Measurements from ENCODE around the gene MYDGF. TPM values are rescaled to one million over a fixed set of nuclear protein-coding genes. Genes with fewer than 3 reads are reported as not detected.
A peak's percentile ranks its signal among the peaks of the same experiment; 100 is the strongest.

The MYDGF gene
- total and polyA plus RNA-seq, 9 of the 15 experiments (the other 6 are each of a cell fraction or from before 2014, with no cell fraction given): 4.2 to 141 (median 82.1) TPM

GRCh38 chr19:4638828-4639530, 31.2 kb downstream of the MYDGF start, which contains the start of gene TNFAIP8L1 (continued):
- TF ChIP-seq CREM (IDR thresholded peaks at IDR 0.05; ENCODE audit: low read depth) (peak; percentile 80), EP300 (IDR thresholded peaks at IDR 0.05; ENCODE audit: low read length) (peak; percentile 63; the same call in 1 of the 2 replicates), POLR2A (conservative IDR thresholded peaks at IDR 0.05) (no peak; the same call in 1 of the 2 replicates), SOX6 (IDR thresholded peaks at IDR 0.05) (peak; percentile 40; the same call in 1 of the 2 replicates), ZNF174 (CRISPR knock-in tag; IDR thresholded peaks at IDR 0.05) (no peak), GTF2E2 (tag; IDR thresholded peaks at IDR 0.05) (no peak), SREBF1 (IDR thresholded peaks at IDR 0.05; ENCODE audit: borderline replicate concordance, low read depth, low read length) (no peak), STAT5B (CRISPR knock-in tag; IDR thresholded peaks at IDR 0.05) (no peak), TEAD2 (tag; IDR thresholded peaks at IDR 0.05) (no peak), ZNF354B (CRISPR knock-in tag; IDR thresholded peaks at IDR 0.05) (no peak), SAFB (IDR thresholded peaks at IDR 0.05; ENCODE audit: borderline replicate concordance, low read depth, low read length) (no peak), EP400 (IDR thresholded peaks at IDR 0.05) (peak; percentile 87), BRF2 (IDR thresholded peaks at IDR 0.05; ENCODE audit: borderline replicate concordance, insufficient read depth, insufficient read length) (no peak), ZNF408 (CRISPR knock-in tag; IDR thresholded peaks at IDR 0.05; ENCODE audit: low read depth) (no peak), HNRNPL (IDR thresholded peaks at IDR 0.05; ENCODE audit: low read depth, low read length) (no peak), ZBTB11 (CRISPR knock-in tag; IDR thresholded peaks at IDR 0.05) (peak in 2 of 3 experiments; percentile 38 to 92; a peak in 3 of 6 replicates), CBX2 (IDR thresholded peaks at IDR 0.05; ENCODE audit: insufficient read depth, low read length, poor library complexity, severe bottlenecking) (no peak), ZNF785 (CRISPR knock-in tag; IDR thresholded peaks at IDR 0.05) (no peak), KLF13 (tag; IDR thresholded peaks at IDR 0.05; ENCODE audit: borderline replicate concordance, low read depth) (no peak), E2F5 (CRISPR knock-in tag; IDR thresholded peaks at IDR 0.05) (no peak), STAT6 (CRISPR knock-in tag; IDR thresholded peaks at IDR 0.05) (no peak)

Measured in K562 (cell line).